Upper lobe of right lung (tissue), 1 donor: ENCODE results near the gene LHX2. TPM values are rescaled to one million over a fixed set of nuclear protein-coding genes. Genes with fewer than 3 reads are reported as not detected.

Source experiments
- ATAC-seq: fragments of 200-7000 bp; cut with Tn5 transposase; one replicate; pipeline ENCODE4 v1.9.1; 2020; ENCODE audit warnings: mild to moderate bottlenecking, moderate library complexity
- DNase-seq: peaks from one replicate; pipeline ENCODE4 v3.0.0-alpha.2; 2020
- H3K27ac ChIP-seq: fragments of 200-600 bp; one replicate; pipeline ENCODE4 v1.8.0; 2022
- H3K27me3 ChIP-seq: fragments of 200-600 bp; one replicate; pipeline ENCODE4 v1.8.0; 2022; ENCODE audit warnings: mild to moderate bottlenecking
- H3K36me3 ChIP-seq: fragments of 200-600 bp; one replicate; pipeline ENCODE4 v1.8.0; 2022
- H3K4me1 ChIP-seq: fragments of 200-600 bp; one replicate; pipeline ENCODE4 v1.8.0; 2022
- H3K4me3 ChIP-seq: fragments of 200-600 bp; one replicate; pipeline ENCODE4 v1.8.0; 2022; ENCODE audit warnings: mild to moderate bottlenecking
- H3K9me3 ChIP-seq: fragments of 200-600 bp; one replicate; pipeline ENCODE4 v1.8.0; 2022
- CTCF ChIP-seq: fragments of 200-600 bp; IDR thresholded peaks from one replicate; pipeline ENCODE4 v1.8.0; 2022; ENCODE audit warnings: antibody characterized with exemption
- intact Hi-C: fragments of 100-400 bp; cut with DNase I; formaldehyde crosslinking; loops from one replicate; pipeline ENCODE4 v1.11.0; 2022
- total RNA-seq: library from RNA; stranded (reverse); fragmentation: NEBNext Ultra II Directional; extraction: Animal tissue kit (Norgen Biotek cat#: 25700); gene quantifications from one replicate; pipeline ENCODE4 v1.2.1, GENCODE V29; 2021
- donor health status: DM: no; HTN: yes; CAD: no; lungs with severe emphysema.

LHX2 gene
- total RNA-seq, 1 donor from 2014 or later, result not detected

DNA sequence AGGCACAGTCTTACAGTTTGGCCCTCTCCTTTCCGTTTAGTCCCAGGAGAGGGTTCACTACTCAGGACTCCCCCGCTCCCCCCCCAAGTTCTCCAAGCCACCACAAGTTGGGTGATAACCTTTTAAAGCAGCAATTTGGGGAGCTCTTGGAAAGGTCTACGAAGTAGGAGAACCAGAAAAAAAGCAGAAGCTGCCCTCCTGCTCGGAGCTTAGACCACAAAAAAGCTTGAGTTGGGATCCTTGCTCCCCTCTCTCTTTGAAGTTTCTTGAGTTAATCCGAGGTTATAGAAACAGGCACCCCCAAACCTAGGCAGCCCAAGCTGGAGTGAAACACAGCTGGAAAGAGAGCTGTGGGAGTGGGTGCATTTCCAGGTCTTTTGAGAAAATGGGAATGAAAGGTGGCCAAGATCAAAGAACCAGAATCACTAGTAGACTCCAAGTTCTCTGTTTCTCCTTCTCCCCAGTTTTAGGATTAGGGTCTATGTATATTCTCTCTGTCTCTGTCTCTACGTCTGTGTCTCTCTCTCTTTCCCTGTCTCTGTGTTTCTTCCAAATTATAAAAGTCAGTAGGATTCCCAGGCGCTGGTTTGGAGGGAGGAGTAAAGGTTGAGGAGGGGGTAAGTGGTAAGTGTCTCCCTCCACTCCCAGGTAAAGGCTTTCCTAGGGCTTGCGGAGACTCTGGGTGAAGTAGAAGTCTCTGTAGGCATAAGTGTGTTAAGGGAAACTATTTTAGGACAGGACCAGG is 2.8 kb downstream of the LHX2 start:
- TF ChIP-seq CTCF, result no peak
- Histone ChIP-seq H3K27me3 (peaks cover 100% of the 10 kb centered on the region), H3K4me3 (no peak overlapping the region), H3K4me1 (peaks cover 47% of the 10 kb centered on the region), H3K9me3 (no peaks in the 10 kb centered on the region), H3K27ac (no peak overlapping the region), H3K36me3 (no peaks in the 10 kb centered on the region)
- DNase-seq (no peak), ATAC-seq (no peak)
- intact Hi-C loops, result no loop called here

DNA sequence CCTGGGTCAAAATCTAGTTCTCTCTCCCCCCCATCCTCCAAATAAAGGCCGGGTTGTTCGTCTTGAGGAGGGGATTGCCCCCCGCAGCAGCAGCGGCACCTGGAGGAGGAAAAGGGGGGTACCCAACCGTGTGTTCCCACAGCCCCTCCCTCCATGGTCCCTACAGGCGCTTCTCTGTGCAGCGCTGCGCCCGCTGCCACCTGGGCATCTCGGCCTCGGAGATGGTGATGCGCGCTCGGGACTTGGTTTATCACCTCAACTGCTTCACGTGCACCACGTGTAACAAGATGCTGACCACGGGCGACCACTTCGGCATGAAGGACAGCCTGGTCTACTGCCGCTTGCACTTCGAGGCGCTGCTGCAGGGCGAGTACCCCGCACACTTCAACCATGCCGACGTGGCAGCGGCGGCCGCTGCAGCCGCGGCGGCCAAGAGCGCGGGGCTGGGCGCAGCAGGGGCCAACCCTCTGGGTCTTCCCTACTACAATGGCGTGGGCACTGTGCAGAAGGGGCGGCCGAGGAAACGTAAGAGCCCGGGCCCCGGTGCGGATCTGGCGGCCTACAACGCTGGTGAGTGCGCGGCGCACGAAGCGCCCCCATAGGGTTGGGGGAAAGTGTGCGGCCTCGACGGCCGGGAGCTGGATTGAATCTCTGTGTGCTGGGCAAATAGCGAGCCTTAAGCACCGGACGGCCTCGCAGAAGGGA is 3.5 kb downstream of the LHX2 start:
- Histone ChIP-seq H3K9me3 (no peaks in the 10 kb centered on the region), H3K4me3 (no peak overlapping the region), H3K4me1 (peaks cover 47% of the 10 kb centered on the region), H3K27ac (no peak overlapping the region), H3K36me3 (no peaks in the 10 kb centered on the region), H3K27me3 (peaks cover 100% of the 10 kb centered on the region)
- ATAC-seq, result no peak
- no peak for TF ChIP-seq CTCF
- intact Hi-C loops, result no loop called here
- DNase-seq, result peak; percentile 33

GRCh38 chr9:124015661-124016131 is 4.1 kb downstream of the LHX2 start:
- DNase-seq, result peak; percentile 60
- Histone ChIP-seq H3K4me3 (no peak overlapping the region), H3K27me3 (peaks cover 100% of the 10 kb centered on the region)

DNA sequence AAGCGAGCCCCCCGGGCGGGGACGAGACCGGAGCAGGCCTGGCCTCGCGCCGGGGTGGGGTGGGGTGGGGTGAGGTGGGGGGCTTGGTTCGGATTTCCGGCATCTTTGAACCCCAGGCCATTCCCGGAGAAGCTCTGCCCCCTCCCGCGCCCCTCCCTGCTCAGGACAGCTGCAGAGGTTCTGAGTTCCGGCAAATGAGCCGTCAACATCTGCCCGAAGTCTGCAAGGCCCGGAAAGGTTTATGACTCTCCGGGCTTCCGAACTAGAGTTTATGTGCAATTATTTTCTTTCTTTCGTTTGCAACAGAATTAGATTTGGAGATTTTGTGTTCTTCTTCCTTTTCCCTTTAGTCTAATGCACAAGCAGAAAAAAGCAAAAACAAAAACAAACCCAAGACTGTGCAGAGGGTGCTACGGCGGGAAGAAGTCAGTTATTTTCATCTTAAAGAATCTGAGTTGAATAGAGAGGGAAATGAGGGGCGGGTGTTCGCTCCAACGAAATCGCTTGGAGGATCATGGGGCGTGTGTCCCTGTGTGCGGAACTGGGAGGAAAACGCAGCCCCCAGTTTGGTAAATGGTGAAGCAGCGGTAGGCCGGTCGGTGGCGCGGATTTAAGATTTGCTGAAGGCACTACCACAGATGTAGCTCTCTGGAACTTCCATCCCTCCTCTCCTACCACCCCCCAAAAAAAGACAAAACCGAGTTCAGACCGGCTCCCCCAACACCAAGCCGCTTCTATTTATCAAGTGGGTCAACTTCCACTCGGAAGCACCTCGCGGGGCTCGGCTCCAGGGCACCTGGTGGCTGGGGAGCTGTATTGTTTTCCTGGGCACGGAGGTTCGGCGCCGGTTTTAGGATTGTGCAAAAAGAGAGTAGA is 4.8 kb downstream of the LHX2 start:
- Histone ChIP-seq H3K36me3 (no peaks in the 10 kb centered on the region), H3K9me3 (no peaks in the 10 kb centered on the region), H3K27me3 (peaks cover 100% of the 10 kb centered on the region), H3K4me1 (peaks cover 38% of the 10 kb centered on the region), H3K4me3 (no peak overlapping the region), H3K27ac (no peak overlapping the region)
- no peak for TF ChIP-seq CTCF
- DNase-seq, result peak; percentile 42
- ATAC-seq, result no peak
- intact Hi-C loops, result no loop called here

More at GRCh38 chr9:124015661-124016131, 4.1 kb downstream of the LHX2 start:
- H3K4me1 ChIP-seq, result peaks cover 45% of the 10 kb centered on the region
- H3K27ac ChIP-seq, result no peak overlapping the region
- no peak for TF ChIP-seq CTCF
- intact Hi-C loops, result no loop called here
- no peaks in the 10 kb centered on the region for H3K9me3 ChIP-seq
- H3K36me3 ChIP-seq, result no peaks in the 10 kb centered on the region
- ATAC-seq, result no peak

- peaks cover 33% of the 10 kb centered on the region for H3K4me1 ChIP-seq
- DNase-seq (no peak), ATAC-seq (no peak)
- H3K36me3 ChIP-seq, result no peaks in the 10 kb centered on the region
- H3K4me3 ChIP-seq, result no peak overlapping the region
- no peaks in the 10 kb centered on the region for H3K9me3 ChIP-seq
- peaks cover 100% of the 10 kb centered on the region for H3K27me3 ChIP-seq
- no peak for TF ChIP-seq CTCF
- no peak overlapping the region for H3K27ac ChIP-seq
- intact Hi-C loops, result no loop called here
Observed at GRCh38 chr9:124017051-124017928, 5.7 kb downstream of the LHX2 start.
